Measurements from ENCODE around the gene KIF25. TPM values are rescaled to one million over a fixed set of nuclear protein-coding genes. Genes with fewer than 3 reads are reported as not detected.

The KIF25 gene
- total and polyA plus RNA-seq, 7 donors, result 0.10 to 0.43 (median 0.20) TPM; not detected in 2

DNA sequence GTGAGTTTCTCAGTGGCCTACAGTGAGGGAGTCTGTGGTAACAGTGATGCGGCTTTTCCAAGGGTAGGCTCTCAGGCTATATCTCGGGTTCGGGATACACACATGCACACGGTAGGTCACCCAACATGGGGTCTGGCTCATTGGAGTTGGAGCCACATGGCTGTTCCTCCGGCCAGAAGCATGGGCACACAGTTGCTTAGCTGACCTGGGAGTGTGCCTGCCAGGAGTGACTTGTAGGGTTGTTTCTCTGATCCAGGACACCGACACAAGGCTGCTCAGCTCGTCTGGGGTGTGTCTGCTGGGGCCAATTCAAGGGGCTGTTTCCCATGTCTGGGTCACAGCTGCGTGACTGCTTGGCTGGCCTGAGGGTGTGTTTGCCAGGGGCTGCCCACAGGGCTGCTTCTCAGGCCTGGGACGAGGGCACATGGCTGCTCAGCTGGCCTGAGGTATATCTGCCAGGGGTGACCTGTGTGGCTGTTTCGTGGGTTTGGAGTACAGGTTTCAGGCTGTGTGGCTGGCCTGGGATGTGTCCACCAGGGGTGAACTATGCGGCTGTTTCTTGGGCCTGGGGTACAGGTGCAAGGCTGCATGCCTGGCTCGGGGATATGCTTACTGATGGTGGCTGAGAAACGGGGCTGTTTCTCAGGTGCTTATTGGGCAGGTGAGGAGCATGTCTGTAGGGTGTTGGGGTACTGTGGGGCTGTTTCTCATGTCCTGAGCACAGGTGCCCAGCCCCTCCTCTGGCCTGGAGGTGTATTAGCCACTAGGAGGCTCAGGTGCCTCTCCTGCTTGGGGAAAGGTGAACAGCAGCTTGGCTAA, 15.2 kb downstream of the KIF25 start:
- no peaks in the 10 kb centered on the region for H3K4me1 ChIP-seq
- H3K27ac ChIP-seq, result no peak overlapping the region
- ATAC-seq (no peak), DNase-seq (no peak)
- TF ChIP-seq, protein P1, sequence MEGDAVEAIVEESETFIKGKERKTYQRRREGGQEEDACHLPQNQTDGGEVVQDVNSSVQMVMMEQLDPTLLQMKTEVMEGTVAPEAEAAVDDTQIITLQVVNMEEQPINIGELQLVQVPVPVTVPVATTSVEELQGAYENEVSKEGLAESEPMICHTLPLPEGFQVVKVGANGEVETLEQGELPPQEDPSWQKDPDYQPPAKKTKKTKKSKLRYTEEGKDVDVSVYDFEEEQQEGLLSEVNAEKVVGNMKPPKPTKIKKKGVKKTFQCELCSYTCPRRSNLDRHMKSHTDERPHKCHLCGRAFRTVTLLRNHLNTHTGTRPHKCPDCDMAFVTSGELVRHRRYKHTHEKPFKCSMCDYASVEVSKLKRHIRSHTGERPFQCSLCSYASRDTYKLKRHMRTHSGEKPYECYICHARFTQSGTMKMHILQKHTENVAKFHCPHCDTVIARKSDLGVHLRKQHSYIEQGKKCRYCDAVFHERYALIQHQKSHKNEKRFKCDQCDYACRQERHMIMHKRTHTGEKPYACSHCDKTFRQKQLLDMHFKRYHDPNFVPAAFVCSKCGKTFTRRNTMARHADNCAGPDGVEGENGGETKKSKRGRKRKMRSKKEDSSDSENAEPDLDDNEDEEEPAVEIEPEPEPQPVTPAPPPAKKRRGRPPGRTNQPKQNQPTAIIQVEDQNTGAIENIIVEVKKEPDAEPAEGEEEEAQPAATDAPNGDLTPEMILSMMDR (IDR thresholded peaks at IDR 0.05), result no peak
- intact Hi-C loops (cut with DNase I), result no loop called here
- 85 to 95% (median 87%) methylated on average over 13 of the region's 13 CpGs for WGBS, 3 donors
- H3K27me3 ChIP-seq (ENCODE audit: insufficient read depth in 3 of 3, low read length in 2 of 3), result peaks cover 0 to 14% (median 5%) of the 10 kb centered on the region in 3 donors
- H3K4me3 ChIP-seq, result no peak overlapping the region
- H3K36me3 ChIP-seq (ENCODE audit: insufficient read depth in 1 of 2, low read depth in 1 of 2), result no peaks in the 10 kb centered on the region
- H3K9me3 ChIP-seq, result peaks cover 29% of the 10 kb centered on the region

DNA sequence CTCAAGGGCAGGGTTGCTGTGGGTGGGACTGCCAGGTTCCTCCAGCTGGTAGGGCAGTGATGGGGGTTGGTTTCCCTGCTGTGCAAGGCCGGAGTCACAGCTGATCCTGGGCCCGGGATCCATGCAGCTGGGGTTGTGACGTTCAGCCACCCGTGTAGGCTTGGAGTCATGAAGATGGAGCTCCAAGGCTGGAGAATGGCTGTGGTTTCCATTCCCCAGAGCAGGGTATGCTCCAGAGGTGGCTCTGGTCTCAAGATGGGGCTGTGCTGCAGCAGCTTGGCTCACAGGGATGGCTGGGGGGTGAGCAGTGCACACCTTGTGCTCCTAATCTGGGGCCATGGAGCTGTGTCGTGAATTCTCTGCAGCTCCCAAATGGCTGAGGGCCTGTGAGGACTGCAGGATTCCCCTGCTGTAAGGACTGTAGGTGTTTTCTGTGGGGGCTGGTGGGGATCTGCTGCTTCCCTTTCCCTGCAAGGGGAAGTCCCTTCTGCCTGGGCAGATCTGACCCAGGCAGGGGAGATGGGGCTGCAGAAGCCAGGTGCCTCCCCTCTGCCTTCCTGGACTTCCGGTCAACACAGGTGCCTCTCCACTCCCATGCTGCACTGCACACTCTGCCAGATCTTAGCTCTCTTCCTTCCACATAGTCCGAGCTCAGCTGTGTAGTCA, 15.9 kb downstream of the KIF25 start:
- DNase-seq (no peak), ATAC-seq (no peak)
- Histone ChIP-seq H3K9me3 (peaks cover 29% of the 10 kb centered on the region), H3K27ac (no peak overlapping the region), H3K4me1 (no peaks in the 10 kb centered on the region), H3K27me3 (ENCODE audit: insufficient read depth in 3 of 3, low read length in 2 of 3) (peaks cover 0 to 14% (median 5%) of the 10 kb centered on the region in 3 donors), H3K4me3 (no peak overlapping the region), H3K36me3 (ENCODE audit: insufficient read depth in 1 of 2, low read depth in 1 of 2) (no peaks in the 10 kb centered on the region)
- TF ChIP-seq, protein P1 (IDR thresholded peaks at IDR 0.05), result no peak
- intact Hi-C loops (cut with DNase I), result no loop called here
- WGBS, 3 donors, result 71 to 82% (median 77%) methylated on average over 7 of the region's 7 CpGs

DNA sequence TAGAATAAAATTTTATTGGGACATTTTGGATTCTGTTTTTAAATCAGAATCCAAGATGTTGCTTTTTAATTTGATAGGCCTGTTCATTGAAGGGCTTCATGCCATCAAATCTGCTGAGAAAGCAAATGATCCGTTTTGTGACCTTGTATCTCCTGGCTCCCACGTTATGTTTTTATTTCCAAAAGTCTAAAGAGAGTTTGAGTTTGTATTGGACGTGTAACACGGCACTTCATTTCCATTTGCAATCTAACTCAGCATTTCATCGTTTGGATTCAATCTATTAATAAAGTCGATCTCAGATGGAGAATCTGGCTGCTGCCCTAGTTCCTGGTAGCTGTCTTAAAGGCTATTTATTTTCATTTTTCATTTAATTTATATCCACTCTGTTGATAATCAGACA, 17.0 kb downstream of the KIF25 start:
- no peak for ATAC-seq
- H3K4me3 ChIP-seq, result no peak overlapping the region
- 18 to 32% (median 20%) methylated on average over 6 of the region's 6 CpGs for WGBS, 3 donors
- DNase-seq, result no peak
- TF ChIP-seq, protein P1 (IDR thresholded peaks at IDR 0.05), result no peak
- H3K36me3 ChIP-seq (ENCODE audit: insufficient read depth in 1 of 2, low read depth in 1 of 2), result no peaks in the 10 kb centered on the region
- H3K27me3 ChIP-seq (ENCODE audit: insufficient read depth in 3 of 3, low read length in 2 of 3), result peaks cover 0 to 18% (median 6%) of the 10 kb centered on the region in 3 donors
- peaks cover 23% of the 10 kb centered on the region for H3K9me3 ChIP-seq
- intact Hi-C loops (cut with DNase I), result no loop called here
- no peaks in the 10 kb centered on the region for H3K4me1 ChIP-seq
- H3K27ac ChIP-seq, result no peak overlapping the region

DNA sequence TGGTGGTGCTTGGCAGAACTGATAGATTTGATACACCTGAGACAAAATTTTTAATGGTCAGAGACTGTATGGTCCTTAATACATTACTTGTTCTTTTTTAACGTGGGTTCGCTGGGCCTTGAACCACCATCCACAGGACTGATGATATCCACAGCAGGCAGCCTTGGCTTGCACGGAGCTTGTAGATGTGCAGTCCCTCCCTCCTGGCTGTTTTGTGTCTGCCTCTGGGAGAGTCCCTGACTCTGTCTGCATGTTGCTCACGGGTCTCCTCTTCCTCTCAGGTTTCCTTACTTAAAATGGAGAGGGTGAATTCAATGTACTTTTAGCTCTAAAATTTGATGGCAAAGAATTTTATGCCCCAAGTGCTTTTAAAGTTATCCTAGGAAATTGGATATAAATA, 17.5 kb downstream of the KIF25 start:
- intact Hi-C loops (cut with DNase I), result no loop called here
- Histone ChIP-seq H3K27me3 (ENCODE audit: insufficient read depth in 3 of 3, low read length in 2 of 3) (peaks cover 0 to 18% (median 7%) of the 10 kb centered on the region in 3 donors), H3K4me1 (no peaks in the 10 kb centered on the region), H3K9me3 (peaks cover 22% of the 10 kb centered on the region), H3K4me3 (no peak overlapping the region), H3K27ac (no peak overlapping the region), H3K36me3 (ENCODE audit: insufficient read depth in 1 of 2, low read depth in 1 of 2) (no peaks in the 10 kb centered on the region)
- TF ChIP-seq, protein P1 (IDR thresholded peaks at IDR 0.05), result no peak
- WGBS, 3 donors, result 72 to 77% (median 74%) methylated on average over 4 of the region's 4 CpGs
- no peak for DNase-seq
- no peak for ATAC-seq
